H1 (cell line): Measurements from ENCODE around the gene ARL9.

Experiments
- BRCA1 ChIP-seq: IDR thresholded peaks from 2 replicates; pipeline ENCODE4 v1.6.1; 2012; ENCODE audit warnings: low read depth, low read length, improper control_type of control experiment
- CREB1 ChIP-seq: IDR thresholded peaks from 2 replicates; pipeline ENCODE4 v1.6.1; 2012; ENCODE audit warnings: inconsistent platforms
- CTCF ChIP-seq, 3 experiments: IDR thresholded peaks; 1 replicate in 2 of 3; 2 replicates in 1 of 3; pipeline versions ENCODE4 v1.5.1 to v1.6.1; 2011; ENCODE audit warnings: low read length in 3 of 3, mild to moderate bottlenecking in 3 of 3, inconsistent platforms in 2 of 3, low read depth in 1 of 3, moderate library complexity in 1 of 3; ENCODE audit not compliant: insufficient read depth in 1 of 3; ENCODE audit errors: control extremely low read depth in 1 of 3
- EGR1 ChIP-seq: IDR thresholded peaks from 2 replicates; pipeline ENCODE4 v1.6.1; 2011; ENCODE audit warnings: low read depth, low read length, borderline replicate concordance
- EP300 ChIP-seq, 2 experiments: IDR thresholded peaks; 1 replicate in 1 of 2; 2 replicates in 1 of 2; pipeline ENCODE4 v1.6.1; 2011 to 2012; ENCODE audit warnings: low read depth in 2 of 2, low read length in 2 of 2, mild to moderate bottlenecking in 2 of 2, borderline replicate concordance in 1 of 2, inconsistent platforms in 1 of 2, moderate library complexity in 1 of 2
- GABPA ChIP-seq: IDR thresholded peaks from 2 replicates; pipeline ENCODE4 v1.6.1; 2011; ENCODE audit warnings: mild to moderate bottlenecking, low read length, moderate library complexity, borderline replicate concordance; ENCODE audit not compliant: insufficient read depth
- POLR2A ChIP-seq, 2 experiments: IDR thresholded peaks; 1 replicate in 1 of 2; 2 replicates in 1 of 2; pipeline ENCODE4 v1.6.1; 2011; ENCODE audit warnings: low read depth in 2 of 2, low read length in 2 of 2, mild to moderate bottlenecking in 2 of 2; ENCODE audit errors: control extremely low read depth in 1 of 2
- POLR2AphosphoS5 ChIP-seq: IDR thresholded peaks from 2 replicates; pipeline ENCODE4 v1.6.1; 2011; ENCODE audit warnings: low read depth, low read length

- TF ChIP-seq EP300 (IDR thresholded peaks at IDR 0.05; ENCODE audit: borderline replicate concordance in 1 of 2, low read depth in 2 of 2, low read length in 2 of 2): no peak
- TF ChIP-seq POLR2AphosphoS5: no peak
- TF ChIP-seq CTCF (IDR thresholded peaks at IDR 0.05; ENCODE audit: control extremely low read depth in 1 of 3, insufficient read depth in 1 of 3, low read depth in 1 of 3, low read length in 3 of 3): no peak
- TF ChIP-seq GABPA: no peak
- no peak for TF ChIP-seq CREB1
- TF ChIP-seq BRCA1: no peak
- TF ChIP-seq POLR2A (IDR thresholded peaks at IDR 0.05; ENCODE audit: control extremely low read depth in 1 of 2, low read depth in 2 of 2, low read length in 2 of 2): no peak
- no peak for TF ChIP-seq EGR1
These were observed 25.7 kb downstream of the ARL9 start for GRCh38 chr4:56531149-56531770.
